GM21717 (cell line): ENCODE data around the gene GSC2.
A peak's percentile ranks its signal among the peaks of the same experiment; 100 is the strongest.
"Not testable (repeated sequence)": the region's sequence is repeated elsewhere in the genome, so short reads cannot be mapped to it uniquely, and the experiment has no call there.

Experiments used
- ATAC-seq: cut with Tn5 transposase; IDR thresholded peaks from one replicate; pipeline ENCODE4 v1.9.1; 2021; ENCODE audit warnings: mild to moderate bottlenecking, moderate library complexity; ENCODE audit not compliant: unreplicated experiment

GSC2 gene

DNA sequence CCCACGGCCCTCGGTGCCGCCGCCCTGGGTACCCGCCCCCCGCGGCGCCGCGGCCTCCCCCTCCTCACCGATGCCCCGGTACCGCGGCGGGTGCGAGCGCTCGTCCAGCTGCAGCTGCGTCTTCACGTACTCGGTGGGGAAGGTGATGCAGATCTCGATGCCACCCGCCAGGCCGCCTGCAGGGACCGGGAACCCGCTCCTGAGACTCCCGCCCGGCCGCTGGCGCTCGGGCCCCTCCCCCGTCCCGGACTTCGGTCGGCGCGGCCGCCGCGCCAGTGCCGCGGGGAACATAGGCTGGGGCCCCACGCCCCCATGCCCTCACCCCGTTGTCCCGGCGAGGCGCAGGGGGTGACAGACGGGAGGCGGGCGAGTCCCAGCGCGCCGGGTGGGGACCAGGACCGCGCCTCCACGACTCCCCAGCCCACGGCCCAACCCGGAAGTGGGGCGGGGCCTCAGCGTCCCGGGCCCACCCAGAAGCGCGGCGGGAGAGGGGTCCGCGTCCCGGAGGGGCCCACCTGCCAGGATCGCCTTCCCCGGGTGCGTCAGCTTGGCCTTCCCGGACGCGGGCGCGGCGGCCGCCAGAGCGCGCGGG, 28.1 kb upstream of the GSC2 start:
- peak; percentile 25 for ATAC-seq

DNA sequence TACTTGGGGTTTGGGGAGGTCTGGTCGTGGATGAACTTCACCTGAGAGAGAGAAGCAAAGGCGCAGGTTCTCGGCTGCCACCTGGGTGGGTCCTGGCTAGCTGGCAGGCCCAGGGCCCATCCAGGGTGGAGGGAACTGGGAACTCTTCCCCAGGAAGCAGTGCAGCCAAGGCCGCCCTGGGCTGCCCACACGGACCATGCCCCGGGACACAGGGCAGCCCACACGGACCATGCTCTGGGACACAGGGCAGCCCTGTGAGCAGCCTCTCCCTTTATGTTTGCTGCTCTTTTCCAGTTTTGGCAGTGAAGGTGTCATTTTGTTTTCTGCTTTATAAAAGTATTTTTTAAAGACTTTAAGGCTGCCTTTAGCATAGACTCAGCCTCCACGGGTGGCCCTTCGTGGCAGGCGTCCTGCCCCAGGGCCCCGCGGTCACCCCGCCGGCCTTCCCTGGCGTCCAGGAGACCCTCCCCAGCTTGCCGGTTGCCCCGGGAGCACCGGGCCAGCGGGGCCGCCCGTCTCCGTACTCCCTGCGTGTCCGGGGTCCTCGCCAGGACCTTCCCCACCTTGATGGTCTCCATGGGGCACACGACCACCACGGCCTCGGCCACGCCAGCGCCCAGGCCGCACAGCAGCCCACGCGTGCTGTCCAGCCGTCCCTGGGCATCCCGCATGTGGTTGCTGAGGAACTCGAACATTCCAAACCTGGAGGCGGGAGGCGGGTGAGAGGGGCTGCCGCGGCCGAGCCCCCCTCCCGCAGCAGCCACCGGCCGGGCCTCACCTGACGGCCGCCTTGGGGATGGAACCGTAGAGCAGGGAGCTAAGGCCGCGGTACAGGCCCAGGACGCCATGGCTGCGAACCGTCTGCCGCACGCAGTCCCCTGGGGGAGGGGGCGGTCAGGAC, 27.3 kb upstream of the GSC2 start:
- ATAC-seq: no peak

DNA sequence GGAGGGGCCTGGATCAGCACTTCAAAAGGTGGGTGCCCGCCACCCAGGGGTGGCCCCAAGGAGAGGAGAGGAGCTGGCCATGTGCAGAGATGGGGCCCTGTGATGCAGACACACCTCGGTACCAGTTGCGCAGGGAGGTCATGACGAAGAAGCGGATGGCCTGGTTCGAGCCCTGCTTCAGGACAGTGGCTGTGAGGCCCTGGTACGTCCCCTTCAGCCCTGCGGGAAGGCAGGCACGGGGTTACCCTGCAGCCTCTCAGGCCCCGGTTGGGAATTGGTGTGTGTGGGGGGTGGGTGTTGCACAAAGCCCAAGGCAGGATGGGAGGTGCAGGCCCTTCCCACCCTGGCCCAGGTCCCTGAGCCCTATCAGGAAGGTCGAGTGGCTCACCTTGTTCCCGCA, 26.6 kb upstream of the GSC2 start:
- ATAC-seq: no peak

DNA sequence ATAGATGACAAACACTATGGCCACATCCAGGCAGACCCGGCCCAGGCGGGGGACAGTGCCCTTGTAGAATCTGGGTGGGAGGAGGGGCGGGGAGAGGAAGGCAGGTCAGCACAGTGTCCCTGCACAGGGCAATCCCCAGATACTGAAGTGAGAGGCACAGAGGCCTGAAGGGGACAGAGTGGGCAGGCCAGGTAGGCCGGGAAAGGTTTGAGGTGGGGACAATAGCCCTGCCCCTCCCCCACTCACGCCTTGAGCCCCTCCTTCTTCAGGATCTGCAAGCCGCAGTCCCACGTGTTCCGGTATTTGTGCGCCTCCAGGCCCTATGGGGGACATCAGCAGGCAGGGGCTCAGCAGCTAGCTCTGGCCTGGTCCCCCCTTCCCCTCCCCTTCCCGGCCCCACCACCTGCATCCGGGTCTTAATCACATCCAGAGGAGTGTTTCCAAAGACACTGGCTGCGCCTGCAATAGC, 26.1 kb upstream of the GSC2 start:
- ATAC-seq: no peak

DNA sequence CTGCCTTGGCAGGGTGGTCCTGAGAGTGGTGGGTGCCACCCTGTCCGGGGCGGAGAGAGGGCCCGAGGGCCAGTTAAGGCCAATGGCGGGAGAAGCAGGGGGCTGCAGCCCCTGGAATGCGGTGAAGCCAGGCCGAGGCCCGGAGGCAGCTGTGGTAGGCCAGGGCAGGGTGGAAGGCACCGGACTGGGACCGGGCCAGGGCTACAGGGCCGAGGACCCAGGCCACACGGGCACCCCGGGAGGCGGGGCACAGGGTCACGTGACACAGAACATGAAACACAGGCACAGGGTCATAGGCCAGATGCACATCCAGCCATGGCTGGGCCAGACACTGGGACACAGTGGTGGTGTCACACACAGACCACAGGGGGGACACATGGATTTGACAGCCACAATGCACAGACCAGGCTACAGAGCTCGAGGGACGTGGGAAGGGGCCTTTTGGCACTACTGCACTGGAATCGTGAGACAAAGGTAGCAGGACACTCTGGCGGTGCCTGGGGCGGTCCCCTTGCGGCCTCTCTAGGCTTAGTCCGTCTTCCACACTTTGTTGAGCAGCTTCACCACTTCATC, 25.6 kb upstream of the GSC2 start:
- ATAC-seq: no peak

DNA sequence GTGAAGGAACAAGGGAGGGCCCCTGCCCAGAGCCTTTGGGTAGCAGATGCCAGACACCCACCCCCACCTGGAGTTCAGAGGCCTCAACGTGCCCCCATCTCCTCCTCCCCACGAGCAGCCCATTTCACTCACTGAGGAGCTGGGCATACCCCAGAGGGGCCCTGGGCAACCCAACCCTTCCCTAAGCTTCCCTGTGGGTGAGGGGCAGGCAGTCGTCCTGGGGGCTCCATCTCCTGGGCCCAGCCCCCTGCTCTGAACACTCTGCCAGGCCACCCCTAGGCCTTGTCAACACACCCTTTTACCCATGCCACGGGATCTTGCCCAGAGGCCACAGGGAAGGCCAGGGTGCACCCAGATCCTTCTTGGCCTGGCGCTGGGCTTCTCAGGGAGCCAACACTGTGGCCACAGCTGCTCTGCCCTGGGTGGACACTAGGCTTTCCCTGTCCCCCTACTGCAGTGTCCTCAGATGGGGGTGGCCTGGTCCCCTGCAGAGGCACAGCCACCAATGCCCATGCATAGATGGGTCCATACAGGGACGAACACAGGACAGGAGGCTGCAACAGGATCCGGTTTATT, 25.0 kb upstream of the GSC2 start:
- ATAC-seq: no peak

DNA sequence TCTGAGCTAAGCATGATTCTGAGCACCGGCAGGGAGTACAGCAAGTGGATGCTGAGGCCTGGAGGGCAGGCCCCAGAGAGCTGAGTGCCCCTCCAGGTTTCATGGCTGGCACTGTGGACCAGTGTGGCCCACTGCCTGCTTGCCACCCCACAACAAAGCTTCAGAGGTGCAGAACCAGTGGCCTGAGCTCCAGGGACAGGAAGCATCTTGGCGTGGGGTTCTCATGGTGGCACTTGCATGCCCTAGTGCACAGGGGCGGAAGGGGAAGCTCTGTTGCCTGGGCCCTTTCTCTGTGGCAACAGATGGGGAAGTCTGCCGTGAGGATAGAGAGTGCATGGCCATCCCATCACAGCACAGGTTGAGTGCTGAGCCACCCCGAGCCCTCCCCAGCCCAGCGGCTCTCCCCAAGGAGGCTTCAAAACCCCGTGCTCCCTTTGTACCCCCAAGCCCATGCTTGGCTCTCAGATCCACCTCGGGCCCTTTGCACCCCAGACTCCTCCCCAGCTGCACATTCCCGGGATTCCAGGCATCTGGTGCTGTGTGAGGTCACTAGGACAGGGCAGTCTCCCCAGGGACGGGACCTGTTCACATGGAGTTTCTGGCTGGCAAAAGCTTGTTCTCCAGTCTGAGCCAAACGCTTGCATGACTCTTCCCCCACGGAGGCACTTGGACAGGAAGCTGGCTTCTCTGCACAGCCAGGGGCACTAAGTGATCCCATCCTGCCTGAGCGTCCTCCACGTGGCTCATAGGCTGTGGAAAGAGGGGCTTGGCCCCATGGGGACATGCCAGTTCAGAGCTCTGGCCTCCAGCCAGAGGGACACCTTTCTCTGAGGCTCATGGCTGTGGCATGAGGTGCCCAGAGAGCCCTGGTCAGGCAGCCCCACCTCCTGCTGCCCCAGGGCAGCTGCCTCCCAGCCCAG, 24.3 kb upstream of the GSC2 start:
- ATAC-seq: no peak

DNA sequence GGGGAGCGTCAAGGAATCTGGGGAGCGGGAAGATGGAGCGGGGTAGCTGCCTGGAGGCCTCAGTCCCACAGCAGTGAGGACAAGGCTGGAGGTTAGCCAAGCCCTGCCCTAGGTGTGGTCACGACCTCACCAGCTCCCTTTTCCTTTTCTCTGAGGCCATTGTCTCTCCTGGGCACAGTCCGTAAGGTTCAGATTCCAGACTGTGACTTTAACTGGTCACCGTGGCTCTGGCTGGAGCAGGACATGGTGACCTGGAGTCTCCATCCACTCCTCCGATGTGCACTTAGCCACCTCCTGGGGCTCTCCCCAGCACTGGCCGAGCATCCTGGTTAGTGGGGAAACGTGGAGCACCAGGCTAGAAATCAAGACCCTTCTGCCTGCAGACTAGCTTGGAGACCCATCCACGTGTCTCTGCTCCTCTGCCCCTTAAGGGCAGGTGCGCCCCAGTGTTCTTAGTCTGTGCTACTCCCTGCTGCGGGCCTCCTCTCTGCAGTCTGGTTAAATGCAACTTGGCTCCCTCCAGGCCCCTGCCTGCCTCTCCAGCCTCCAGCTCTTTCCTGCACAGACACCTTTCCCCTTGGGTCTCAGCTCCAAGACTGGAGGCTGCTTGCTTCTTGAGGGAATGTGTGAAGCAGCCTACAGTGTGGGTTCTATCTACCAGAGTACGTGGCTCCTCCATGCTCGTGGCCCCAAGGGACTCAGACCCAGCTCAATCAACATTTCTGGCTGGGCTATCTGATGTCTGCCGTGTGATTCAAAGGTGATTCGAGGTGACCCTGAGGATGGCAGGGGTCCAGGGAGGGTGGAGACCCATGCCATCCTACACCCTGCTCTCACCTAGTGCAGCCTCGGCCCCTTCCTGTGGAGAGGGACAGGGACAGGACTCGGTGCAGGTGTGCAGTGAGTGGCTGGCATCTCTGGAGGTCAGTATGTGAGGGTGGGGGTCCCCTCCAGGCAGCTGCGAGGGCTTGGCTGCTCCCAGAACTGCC, 23.2 kb upstream of the GSC2 start:
- no peak for ATAC-seq

DNA sequence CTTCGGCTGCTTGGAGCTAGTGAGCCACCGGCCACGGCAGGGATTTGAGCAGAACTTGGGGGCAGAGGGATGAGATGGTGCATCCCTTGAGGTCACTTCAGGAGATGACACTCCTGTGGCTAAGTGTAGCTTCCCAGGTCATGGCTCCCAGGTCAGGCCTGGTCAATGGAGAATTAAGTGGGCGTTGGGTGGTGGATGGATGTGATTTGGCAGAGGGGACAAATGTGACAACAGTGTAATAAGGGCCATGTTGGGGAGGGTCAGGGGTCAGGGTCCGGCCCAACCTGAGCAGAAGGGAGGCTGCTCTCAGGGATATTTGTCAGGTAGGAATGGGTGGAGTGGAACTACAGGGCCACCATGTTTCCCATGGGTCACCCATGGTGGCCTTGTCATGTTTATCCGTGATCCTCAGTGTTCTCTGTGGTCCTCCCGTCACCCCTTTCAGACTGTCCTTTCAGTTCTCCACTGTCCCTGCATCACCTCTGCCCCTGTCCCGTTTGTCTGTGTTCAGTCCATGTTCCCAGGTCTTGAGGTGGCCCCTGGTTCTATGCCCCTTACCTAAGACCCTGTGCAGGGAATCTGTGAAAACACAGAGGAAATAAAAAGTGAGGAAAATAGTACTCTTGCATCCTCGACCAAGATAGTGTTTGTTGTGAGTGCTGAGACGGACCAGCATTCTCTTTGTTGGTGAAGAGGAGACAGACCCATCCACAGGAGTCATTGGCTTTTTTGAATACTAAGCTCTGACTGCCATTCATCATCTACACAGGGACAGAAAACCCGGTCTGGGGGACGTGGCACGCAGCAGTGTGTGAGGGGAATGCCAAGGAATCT, 22.3 kb upstream of the GSC2 start:
- ATAC-seq: no peak

DNA sequence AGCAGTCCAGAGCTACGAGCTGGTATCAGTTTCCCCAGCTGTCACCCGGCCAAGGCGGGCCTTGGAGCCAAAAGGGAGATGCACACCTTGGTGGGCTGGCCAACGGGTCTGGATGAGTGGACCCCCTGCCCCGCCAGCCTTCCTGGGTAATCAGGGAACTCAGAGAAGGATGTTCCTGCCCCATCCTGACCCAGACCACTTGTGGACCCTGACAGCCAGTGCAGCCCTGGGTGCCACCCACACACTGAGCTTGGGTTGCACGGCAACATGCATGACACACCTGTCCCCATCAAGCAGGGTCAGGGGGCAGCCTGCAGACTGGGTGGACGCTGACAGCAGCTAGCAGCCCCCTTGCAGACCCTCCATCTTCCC, 19.8 kb upstream of the GSC2 start:
- ATAC-seq: no peak

DNA sequence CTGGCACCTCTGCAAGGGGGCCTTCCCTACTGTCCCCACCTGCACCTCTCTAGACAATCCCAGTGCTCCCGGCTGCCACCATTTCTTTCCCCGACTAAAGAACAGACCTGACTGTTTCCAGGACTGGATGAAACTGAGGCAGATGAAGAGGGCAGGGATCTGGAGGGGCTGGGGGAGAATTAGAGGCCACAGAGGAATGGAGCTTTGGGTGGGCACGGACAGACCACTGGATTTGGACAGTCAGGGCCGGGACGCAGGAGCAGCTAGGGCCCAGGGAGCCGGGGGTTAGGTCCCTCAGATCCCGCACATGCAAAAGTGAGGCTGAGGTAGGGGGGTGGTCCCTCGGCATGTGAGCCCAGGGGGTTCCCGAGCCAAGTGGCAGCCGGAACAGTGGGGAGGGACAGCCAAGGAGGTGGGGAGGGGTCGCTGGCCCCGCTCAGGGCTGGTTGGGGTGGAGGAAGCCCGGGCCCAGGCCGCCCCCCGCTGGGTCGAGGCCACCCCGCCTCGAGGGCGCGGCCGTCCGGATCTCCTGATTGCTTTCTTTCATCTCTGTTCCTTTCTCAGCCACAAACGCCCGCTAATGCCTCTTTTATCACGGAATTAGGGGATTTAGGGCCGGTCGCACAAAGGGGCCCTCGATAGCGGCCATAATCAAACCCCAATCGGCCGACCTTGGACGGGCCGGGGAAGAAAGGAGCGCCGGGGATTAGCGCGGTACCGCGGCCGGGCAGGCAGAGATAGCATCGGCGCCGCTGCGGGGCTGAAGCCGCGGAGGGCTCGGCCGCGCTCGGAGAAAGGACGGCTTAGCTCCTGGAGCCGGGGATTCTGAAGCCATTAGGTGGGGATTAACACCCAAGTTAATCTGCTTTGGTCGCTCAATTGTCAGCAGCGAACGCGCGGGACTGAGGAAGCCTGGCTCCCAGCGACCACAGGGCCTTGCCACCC, 19.2 kb upstream of the GSC2 start:
- ATAC-seq: no peak

DNA sequence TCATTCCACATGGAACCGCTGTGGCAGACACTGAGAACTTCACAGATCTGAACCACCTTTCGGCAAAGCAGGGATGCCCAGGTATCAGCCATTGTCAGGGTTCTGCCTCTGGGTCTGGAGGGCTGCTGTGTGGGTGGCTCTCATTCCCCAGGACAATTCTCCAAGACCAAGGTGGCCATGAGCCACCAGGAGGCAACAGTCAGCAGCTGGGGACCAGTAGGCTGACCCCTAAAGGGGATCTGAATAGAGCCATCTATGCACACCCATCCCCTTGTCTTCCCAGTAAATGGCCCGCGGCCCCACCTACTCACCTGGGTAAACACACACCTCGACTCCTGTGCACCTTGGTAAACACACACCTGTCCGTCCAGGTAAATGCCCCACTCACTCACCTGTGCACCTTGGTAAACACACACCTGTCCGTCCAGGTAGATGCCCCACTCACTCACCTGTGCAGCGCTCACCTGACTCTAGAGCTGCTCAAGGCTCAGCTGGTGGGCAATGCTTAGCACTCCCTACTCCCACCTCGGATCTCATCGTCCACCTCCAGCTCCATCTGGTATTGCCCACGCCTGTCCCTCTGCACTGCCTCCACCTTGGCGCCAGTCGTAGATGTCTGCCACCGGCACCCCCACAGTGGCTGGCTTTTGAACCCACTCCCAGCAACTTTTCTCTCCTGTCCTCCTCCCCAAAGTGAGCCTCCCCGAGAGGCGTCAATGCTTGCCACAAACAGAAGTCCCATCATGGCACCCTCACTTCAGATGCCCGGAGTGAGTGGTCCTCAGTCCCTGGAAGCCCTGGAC, 18.2 kb upstream of the GSC2 start:
- ATAC-seq: no peak

DNA sequence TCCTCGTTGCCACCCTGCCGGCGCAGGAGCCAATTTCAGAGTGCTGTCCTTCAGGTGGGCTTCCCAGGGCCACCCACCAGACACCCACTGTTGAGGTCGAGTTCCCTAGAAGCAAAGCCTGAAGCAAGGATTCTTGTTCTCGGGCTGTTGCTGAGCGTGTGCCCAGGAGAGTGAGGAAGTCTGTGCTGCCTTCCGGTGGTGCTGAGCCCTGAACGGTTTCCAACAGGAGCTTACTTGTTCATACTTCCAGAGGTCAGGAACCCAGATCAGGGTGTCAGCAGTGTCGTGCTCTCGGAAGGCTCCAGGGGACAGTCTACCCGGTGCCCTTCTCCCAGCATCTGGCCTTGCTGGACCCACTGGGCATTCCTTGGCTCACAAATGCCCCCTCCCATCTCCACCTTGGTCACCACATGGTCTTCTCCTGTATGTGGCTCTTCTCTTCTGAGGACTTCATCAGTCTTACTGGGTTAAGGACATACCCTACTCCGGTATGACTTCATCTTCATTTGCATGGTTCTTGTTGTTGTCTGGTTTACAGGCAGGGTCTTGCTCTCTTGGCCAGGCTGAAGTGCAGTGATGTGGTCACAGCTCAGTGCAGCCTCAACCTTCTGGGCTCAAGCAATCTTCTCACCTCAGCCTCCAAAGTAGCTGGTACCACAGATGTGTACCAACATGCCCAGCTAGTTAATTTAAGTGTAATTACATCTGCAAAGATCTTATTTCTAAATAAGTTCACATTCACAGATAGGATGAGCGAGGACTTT, 17.2 kb upstream of the GSC2 start:
- no peak for ATAC-seq

DNA sequence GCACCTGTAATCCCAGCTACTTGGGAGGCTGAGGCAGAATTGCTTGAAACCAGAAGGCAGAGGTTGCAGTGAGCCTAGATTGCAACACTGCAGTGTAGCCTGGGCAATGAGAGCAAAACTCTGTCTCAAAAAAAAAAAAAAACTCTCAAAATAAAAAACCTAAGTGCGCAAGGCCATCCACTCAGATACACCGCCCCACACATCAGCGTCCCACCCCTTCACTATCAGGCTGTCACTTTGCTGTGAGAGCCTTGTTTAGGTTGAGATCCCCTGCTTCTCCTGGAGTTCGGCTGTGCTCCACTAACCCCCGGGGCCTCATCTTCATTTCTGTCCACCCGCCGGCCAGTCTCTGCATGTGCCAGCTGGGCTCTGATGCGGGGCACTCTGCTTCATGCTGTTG, 16.3 kb upstream of the GSC2 start:
- no peak for ATAC-seq

DNA sequence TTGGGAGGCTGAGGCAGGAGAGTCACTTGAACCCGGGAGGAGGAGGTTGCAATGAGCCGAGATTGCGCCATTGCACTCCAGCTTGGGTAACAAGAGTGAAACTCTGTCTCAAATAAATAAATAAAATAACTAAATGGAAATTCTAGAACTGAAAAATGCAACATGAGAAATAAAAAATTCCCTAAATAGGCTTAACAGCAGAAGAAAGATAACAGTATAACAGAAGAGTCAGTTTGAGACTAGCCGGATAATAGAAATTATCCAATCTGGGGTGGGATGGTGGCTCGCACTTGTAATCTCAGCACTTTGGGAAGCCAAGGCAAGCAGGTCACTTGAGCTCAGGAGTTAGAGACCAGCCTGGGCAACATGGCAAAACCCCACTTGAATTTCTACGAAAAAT, 14.3 kb upstream of the GSC2 start:
- no peak for ATAC-seq

DNA sequence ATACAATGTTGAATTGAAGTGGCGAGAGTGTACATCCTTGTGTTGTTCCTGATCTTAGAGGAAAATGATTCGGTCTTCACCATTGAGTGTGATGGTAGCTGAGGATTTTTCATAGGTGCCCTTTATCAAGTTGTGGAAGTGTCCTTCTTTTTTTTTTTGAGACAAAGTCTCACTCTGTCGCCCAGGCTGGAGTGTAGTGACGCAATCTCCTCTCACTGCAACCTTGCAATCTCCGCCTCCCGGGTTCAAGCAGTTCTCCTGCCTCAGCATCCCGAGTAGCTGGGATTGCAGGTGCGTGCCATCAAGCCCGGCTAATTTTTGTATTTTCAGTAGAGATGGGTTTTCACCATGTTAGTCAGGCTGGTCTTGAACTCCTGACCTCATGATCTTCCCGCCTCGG, 8.6 kb upstream of the GSC2 start:
- not testable (repeated sequence) for ATAC-seq
